ENCODE measurements around the gene PRKAG1. TPM values are rescaled to one million over a fixed set of nuclear protein-coding genes. Genes with fewer than 3 reads are reported as not detected.
A peak's percentile ranks its signal among the peaks of the same experiment; 100 is the strongest.

The PRKAG1 gene
- total and polyA plus RNA-seq, 7 donors, result 48.6 to 71.3 (median 61.3) TPM

GRCh38 chr12:48965298-48965838 is 53.2 kb downstream of the PRKAG1 start:
- no peak for DNase-seq
- H3K27me3 ChIP-seq, result peaks cover 2 to 22% (median 7%) of the 10 kb centered on the region in 3 donors
- no peak overlapping the region for H3K27ac ChIP-seq
- TF ChIP-seq POLR2A (IDR thresholded peaks at IDR 0.05) (no peak), EP300 (IDR thresholded peaks at IDR 0.05) (no peak), CTCF (IDR thresholded peaks at IDR 0.05) (no peak), POLR2AphosphoS5 (IDR thresholded peaks at IDR 0.05) (no peak)
- H3K4me1 ChIP-seq, result peaks cover 0 to 10% (median 8%) of the 10 kb centered on the region in 4 donors
- no peaks in the 10 kb centered on the region for H3K9me3 ChIP-seq
- intact Hi-C loops (cut with DNase I), result no loop called here
- no peak overlapping the region for H3K4me3 ChIP-seq
- no peaks in the 10 kb centered on the region for H3K36me3 ChIP-seq

- no peak overlapping the region for H3K27ac ChIP-seq
- H3K36me3 ChIP-seq, result no peaks in the 10 kb centered on the region
- H3K27me3 ChIP-seq, result peaks cover 0 to 6% (median 0%) of the 10 kb centered on the region in 3 donors
- intact Hi-C loops (cut with DNase I), result no loop called here
- peaks cover 0 to 6% (median 4%) of the 10 kb centered on the region in 4 donors for H3K4me1 ChIP-seq
- no peak for DNase-seq
- no peak overlapping the region for H3K4me3 ChIP-seq
- TF ChIP-seq POLR2AphosphoS5 (IDR thresholded peaks at IDR 0.05) (no peak), CTCF (IDR thresholded peaks at IDR 0.05) (no peak), POLR2A (IDR thresholded peaks at IDR 0.05) (no peak), EP300 (IDR thresholded peaks at IDR 0.05) (no peak)
- no peaks in the 10 kb centered on the region for H3K9me3 ChIP-seq
Measured at GRCh38 chr12:48961801-48962200, 56.8 kb downstream of the PRKAG1 start.

GRCh38 chr12:48961331-48961730 is 57.2 kb downstream of the PRKAG1 start:
- TF ChIP-seq EP300 (IDR thresholded peaks at IDR 0.05), result no peak
- no peak for TF ChIP-seq POLR2AphosphoS5 (IDR thresholded peaks at IDR 0.05)
- no peak for TF ChIP-seq CTCF (IDR thresholded peaks at IDR 0.05)
- no peak for TF ChIP-seq POLR2A (IDR thresholded peaks at IDR 0.05)
- no peak for DNase-seq
- intact Hi-C loops (cut with DNase I), result no loop called here
- H3K27ac ChIP-seq, result no peak overlapping the region
- peaks cover 0 to 6% (median 4%) of the 10 kb centered on the region in 4 donors for H3K4me1 ChIP-seq
- H3K27me3 ChIP-seq, result peaks cover 0 to 6% (median 0%) of the 10 kb centered on the region in 3 donors
- H3K9me3 ChIP-seq, result no peaks in the 10 kb centered on the region
- no peaks in the 10 kb centered on the region for H3K36me3 ChIP-seq
- 73 to 79% methylated on average over 4 of the region's 4 CpGs for WGBS, 2 donors
- no peak overlapping the region for H3K4me3 ChIP-seq

GRCh38 chr12:48960834-48961233 is 57.7 kb downstream of the PRKAG1 start:
- Histone ChIP-seq H3K9me3 (no peaks in the 10 kb centered on the region), H3K4me3 (no peak overlapping the region), H3K27me3 (peaks cover 0 to 6% (median 0%) of the 10 kb centered on the region in 3 donors), H3K4me1 (peaks cover 0 to 11% (median 8%) of the 10 kb centered on the region in 4 donors), H3K36me3 (no peaks in the 10 kb centered on the region), H3K27ac (no peak overlapping the region)
- intact Hi-C loops (cut with DNase I), result no loop called here
- WGBS, 2 donors, result 80 to 86% methylated on average over 3 of the region's 3 CpGs
- TF ChIP-seq CTCF (IDR thresholded peaks at IDR 0.05) (no peak), POLR2AphosphoS5 (IDR thresholded peaks at IDR 0.05) (no peak), EP300 (IDR thresholded peaks at IDR 0.05) (no peak), POLR2A (IDR thresholded peaks at IDR 0.05) (no peak)
- DNase-seq, result no peak

- intact Hi-C loops (cut with DNase I), result no loop called here
- DNase-seq, result no peak
Measured at GRCh38 chr12:48958049-48958388, 60.6 kb downstream of the PRKAG1 start.

More at GRCh38 chr12:48958049-48958388, 60.6 kb downstream of the PRKAG1 start:
- H3K27me3 ChIP-seq, result peaks cover 0 to 6% (median 0%) of the 10 kb centered on the region in 3 donors
- TF ChIP-seq POLR2A (IDR thresholded peaks at IDR 0.05), result no peak
- no peak for TF ChIP-seq POLR2AphosphoS5 (IDR thresholded peaks at IDR 0.05)
- TF ChIP-seq EP300 (IDR thresholded peaks at IDR 0.05), result no peak
- TF ChIP-seq CTCF (IDR thresholded peaks at IDR 0.05), result no peak
- peaks cover 0 to under 1% (median 0%) of the 10 kb centered on the region in 4 donors for H3K36me3 ChIP-seq
- no peaks in the 10 kb centered on the region for H3K9me3 ChIP-seq
- peak overlapping the region in 3 of 4 donors; percentile 87 to 93 (median 89) for H3K27ac ChIP-seq
- peaks cover 0 to 25% (median 15%) of the 10 kb centered on the region in 4 donors for H3K4me1 ChIP-seq
- 1 to 15% methylated on average over 3 of the region's 3 CpGs for WGBS, 2 donors
- H3K4me3 ChIP-seq, result peak overlapping the region in 2 of 4 donors; percentile 99 to 100
